H1 (cell line): ENCODE data around the gene BYSL. TPM values are rescaled to one million over a fixed set of nuclear protein-coding genes. Genes with fewer than 3 reads are reported as not detected.
A peak's percentile ranks its signal among the peaks of the same experiment; 100 is the strongest.

Experiments used
- CTCF ChIA-PET: fragments of 300-600 bp; sonication (Branson Sonifier 250); formaldehyde crosslinking; loops from one replicate; lab custom pipeline; 2021; ENCODE audit not compliant: partially characterized antibody; lab: Charles Lee
- POLR2A ChIA-PET: fragments of 300-600 bp; sonication (Branson Sonifier 250); formaldehyde crosslinking; loops from one replicate; lab custom pipeline; 2021; ENCODE audit warnings: inconsistent platforms; ENCODE audit not compliant: partially characterized antibody; lab: Charles Lee
- DNase-seq, 2 experiments: peaks; one replicate each; pipeline versions ENCODE4 v3.0.0 to v3.0.0-alpha.2; 2010 to 2022; ENCODE audit warnings: low spot score in 2 of 2, low read depth in 1 of 2, mixed read lengths in 1 of 2
- FAIRE-seq: peaks from 2 replicates; lab custom pipeline; 2011; peaks lifted over from hg19 to GRCh38; lab: Jason Lieb, UNC
- H2AFZ ChIP-seq: 2 replicates; pipeline ENCODE4 v1.8.1; 2012; ENCODE audit warnings: low read length, inconsistent platforms
- H2AK5ac ChIP-seq: 2 replicates; pipeline ENCODE4 v1.6.1; 2013; ENCODE audit warnings: low read depth, low read length
- H2BK120ac ChIP-seq: replicated peaks from 2 replicates; pipeline ENCODE3; 2013; ENCODE audit warnings: low read depth, low read length, inconsistent platforms
- H2BK12ac ChIP-seq: 2 replicates; pipeline ENCODE4 v1.6.1; 2013; ENCODE audit warnings: low read depth, low read length
- H2BK15ac ChIP-seq: 2 replicates; pipeline ENCODE4 v1.6.1; 2013; ENCODE audit warnings: low read length
- H2BK20ac ChIP-seq: 2 replicates; pipeline ENCODE4 v1.6.1; 2013; ENCODE audit warnings: low read length
- H2BK5ac ChIP-seq: 2 replicates; pipeline ENCODE4 v1.6.1; 2013; ENCODE audit warnings: low read depth, low read length
- H3K14ac ChIP-seq: 2 replicates; pipeline ENCODE4 v1.6.1; 2013; ENCODE audit warnings: inconsistent platforms; ENCODE audit not compliant: insufficient read length
- H3K18ac ChIP-seq: 2 replicates; pipeline ENCODE4 v1.6.1; 2013; ENCODE audit warnings: low read length; ENCODE audit errors: extremely low read depth
- H3K23ac ChIP-seq: 2 replicates; pipeline ENCODE4 v1.6.1; 2013; ENCODE audit warnings: inconsistent platforms; ENCODE audit not compliant: insufficient read length
- H3K23me2 ChIP-seq: 2 replicates; pipeline ENCODE4 v1.6.1; 2013; ENCODE audit warnings: low read depth, low read length
- H3K27ac ChIP-seq: 2 replicates; pipeline ENCODE4 v1.6.1; 2011; ENCODE audit warnings: low read depth, low read length, inconsistent platforms
- H3K27me3 ChIP-seq, 4 experiments: replicated peaks in 1 of 4; 1 replicate in 1 of 4; 2 replicates in 3 of 4; pipeline versions ENCODE4 v1.6.1 to v1.8.1; 2011 to 2013; ENCODE audit warnings: low read length in 3 of 4, mild to moderate bottlenecking in 3 of 4, inconsistent platforms in 2 of 4, mixed read lengths in 2 of 4, moderate library complexity in 1 of 4; ENCODE audit not compliant: control insufficient read depth in 3 of 4, insufficient read depth in 3 of 4; ENCODE audit errors: extremely low read depth in 1 of 4
- H3K36me3 ChIP-seq, 4 experiments: 2 replicates each; pipeline versions ENCODE4 v1.6.1 to v1.8.1; 2011 to 2013; ENCODE audit warnings: mild to moderate bottlenecking in 4 of 4, low read length in 3 of 4, moderate library complexity in 2 of 4, control low read depth in 1 of 4, inconsistent platforms in 1 of 4; ENCODE audit not compliant: insufficient read depth in 4 of 4, control insufficient read depth in 2 of 4
- H3K4ac ChIP-seq: replicated peaks from 2 replicates; pipeline ENCODE3; 2013; ENCODE audit warnings: low read length, low read depth, mixed read lengths, inconsistent platforms; ENCODE audit not compliant: insufficient read length
- H3K4me1 ChIP-seq, 4 experiments: replicated peaks in 1 of 4; 1 replicate in 1 of 4; 2 replicates in 3 of 4; pipeline versions ENCODE4 v1.6.1 to v1.8.1; 2011 to 2013; ENCODE audit warnings: low read length in 3 of 4, inconsistent platforms in 2 of 4, mixed read lengths in 1 of 4; ENCODE audit not compliant: insufficient read depth in 4 of 4, control insufficient read depth in 3 of 4
- H3K4me2 ChIP-seq, 2 experiments: 2 replicates each; pipeline versions ENCODE4 v1.6.1 to v1.8.1; 2011 to 2013; ENCODE audit warnings: low read depth in 2 of 2, low read length in 2 of 2, control low read depth in 1 of 2, inconsistent platforms in 1 of 2, mild to moderate bottlenecking in 1 of 2; ENCODE audit not compliant: insufficient read depth in 1 of 2
- H3K4me3 ChIP-seq, 4 experiments: fragments of 200-600, 300-600 bp in 1 of 4; sonication (generic), shearing (Covaris generic), sonication (Bioruptor Twin) in 1 of 4; 2 replicates each; pipeline versions ENCODE4 v1.5.1 to v1.8.1; 2011 to 2016; ENCODE audit warnings: low read length in 4 of 4, low read depth in 3 of 4, control low read depth in 2 of 4, inconsistent platforms in 2 of 4, mild to moderate bottlenecking in 2 of 4, mixed read lengths in 1 of 4, moderate library complexity in 1 of 4; ENCODE audit not compliant: insufficient read depth in 2 of 4; ENCODE audit errors: extremely low read depth in 1 of 4
- H3K56ac ChIP-seq: replicated peaks from 2 replicates; pipeline ENCODE3; 2013; ENCODE audit warnings: low read depth, mild to moderate bottlenecking, mixed read lengths, low read length, inconsistent platforms; ENCODE audit not compliant: insufficient read length
- H3K79me1 ChIP-seq: 2 replicates; pipeline ENCODE4 v1.6.1; 2013; ENCODE audit warnings: low read depth, low read length, control low read depth
- H3K79me2 ChIP-seq, 2 experiments: 2 replicates each; pipeline versions ENCODE4 v1.6.1 to v1.8.1; 2012 to 2013; ENCODE audit warnings: low read length in 2 of 2, mild to moderate bottlenecking in 2 of 2, inconsistent platforms in 1 of 2; ENCODE audit not compliant: insufficient read depth in 2 of 2, control insufficient read depth in 1 of 2
- H3K9ac ChIP-seq, 4 experiments: replicated peaks in 1 of 4; 1 replicate in 1 of 4; 2 replicates in 3 of 4; pipeline versions ENCODE4 v1.6.1 to v1.8.1; 2011 to 2013; ENCODE audit warnings: low read depth in 3 of 4, low read length in 3 of 4, control low read depth in 2 of 4, mild to moderate bottlenecking in 2 of 4, moderate library complexity in 2 of 4, inconsistent platforms in 1 of 4; ENCODE audit errors: extremely low read depth in 1 of 4
- H3K9me3 ChIP-seq, 2 experiments: 2 replicates each; pipeline versions ENCODE4 v1.6.1 to v1.8.1; 2012 to 2013; ENCODE audit warnings: mild to moderate bottlenecking in 2 of 2, moderate library complexity in 2 of 2, control low read depth in 1 of 2, inconsistent platforms in 1 of 2, low read depth in 1 of 2, low read length in 1 of 2, mixed read lengths in 1 of 2; ENCODE audit not compliant: insufficient read depth in 2 of 2
- H4K20me1 ChIP-seq, 2 experiments: replicated peaks in 1 of 2; 2 replicates each; pipeline versions ENCODE3 to v1.8.1; 2011 to 2013; ENCODE audit warnings: inconsistent platforms in 2 of 2, low read length in 2 of 2, mild to moderate bottlenecking in 1 of 2; ENCODE audit not compliant: insufficient read depth in 2 of 2, control insufficient read depth in 1 of 2
- H4K5ac ChIP-seq: 2 replicates; pipeline ENCODE4 v1.6.1; 2013; ENCODE audit warnings: low read length, low read depth, mixed read lengths, inconsistent platforms; ENCODE audit not compliant: insufficient read length
- H4K8ac ChIP-seq: 2 replicates; pipeline ENCODE4 v1.8.0; 2013; ENCODE audit warnings: mild to moderate bottlenecking, moderate library complexity, low read length, inconsistent platforms; ENCODE audit not compliant: insufficient read depth; ENCODE audit errors: extremely low read depth
- H4K91ac ChIP-seq: replicated peaks from 2 replicates; pipeline ENCODE3; 2013; ENCODE audit warnings: low read length, mixed read lengths, inconsistent platforms; ENCODE audit not compliant: insufficient read length
- ASH2L ChIP-seq: fragments of 200-600, 300-600 bp; sonication (generic); IDR thresholded peaks from one replicate; pipeline ENCODE4 v1.7.1; 2017; ENCODE audit warnings: low read length
- CBX8 ChIP-seq: fragments of 300-800, 300-1000 bp; sonication (generic); IDR thresholded peaks from 2 replicates; pipeline ENCODE4 v1.7.1; 2016; ENCODE audit warnings: low read depth, low read length, borderline replicate concordance
- EP300 ChIP-seq, 2 experiments: IDR thresholded peaks; 1 replicate in 1 of 2; 2 replicates in 1 of 2; pipeline ENCODE4 v1.6.1; 2011 to 2012; ENCODE audit warnings: low read depth in 2 of 2, low read length in 2 of 2, mild to moderate bottlenecking in 2 of 2, borderline replicate concordance in 1 of 2, inconsistent platforms in 1 of 2, moderate library complexity in 1 of 2
- GABPA ChIP-seq: IDR thresholded peaks from 2 replicates; pipeline ENCODE4 v1.6.1; 2011; ENCODE audit warnings: mild to moderate bottlenecking, low read length, moderate library complexity, borderline replicate concordance; ENCODE audit not compliant: insufficient read depth
- RAD21 ChIP-seq, 2 experiments: IDR thresholded peaks in 1 of 2; conservative IDR thresholded peaks in 1 of 2; 2 replicates each; pipeline ENCODE4 v1.6.1; 2011; ENCODE audit warnings: low read depth in 2 of 2, low read length in 2 of 2, improper control_type of control experiment in 1 of 2, inconsistent platforms in 1 of 2, mild to moderate bottlenecking in 1 of 2, moderate library complexity in 1 of 2
- SRF ChIP-seq: IDR thresholded peaks from 2 replicates; pipeline ENCODE4 v1.6.1; 2011; ENCODE audit warnings: mild to moderate bottlenecking, low read depth, low read length, moderate library complexity
- TAF7 ChIP-seq: optimal IDR thresholded peaks from 2 replicates; pipeline ENCODE3; 2011; ENCODE audit warnings: low read depth, mild to moderate bottlenecking, inconsistent platforms, low read length, moderate library complexity, borderline replicate concordance
- YY1 ChIP-seq: IDR thresholded peaks from 2 replicates; pipeline ENCODE4 v1.6.1; 2011; ENCODE audit warnings: low read depth, mild to moderate bottlenecking, low read length
- WGBS, 2 experiments: shearing (Covaris generic) in 1 of 2; methylation state at CpG; one replicate each; pipeline versions ENCODE4 v1.1.6 to v1.1.7; 2013 to 2015; ENCODE audit warnings: low lambda C conversion rate in 2 of 2, mixed read lengths in 2 of 2, inconsistent platforms in 1 of 2, low coverage in 1 of 2, missing lambda C conversion rate in 1 of 2; ENCODE audit not compliant: insufficient replicate concordance in 2 of 2, insufficient coverage in 1 of 2, insufficient read length in 1 of 2; ENCODE audit errors: extremely low coverage in 1 of 2, missing lambda C conversion rate in 1 of 2; 5-methylcytosine and 5-hydroxymethylcytosine counted together
- polyA plus RNA-seq, 7 experiments: library from polyadenylated mRNA; depleted of rRNA in 3 of 7; stranded (reverse) in 5 of 7; unstranded in 2 of 7; fragments of >200 nt in 5 of 7; fragments of 200-250 nt in 2 of 7; gene quantifications; 1 replicate in 5 of 7; 2 replicates in 1 of 7; 4 replicates in 1 of 7; pipeline versions ENCODE4 v1.2.1 to v1.2.3, GENCODE V29; 2011 to 2013; ENCODE audit warnings: missing spikeins in 2 of 7, mixed read lengths in 2 of 7
- total RNA-seq: library from RNA; stranded (reverse); fragmentation: NEBNext Ultra II Directional; extraction: Animal tissue kit (Norgen Biotek cat#: 25700); gene quantifications from 2 replicates; pipeline ENCODE4 v1.2.1, GENCODE V29; 2021
- TF ChIP-seq, protein P1 (sequence below): IDR thresholded peaks from 2 replicates; pipeline ENCODE4 v1.6.1; 2012; ENCODE audit warnings: low read length, inconsistent platforms

BYSL gene
- total and polyA plus RNA-seq, 2 of the 8 experiments (the other 6 are each of a cell fraction or from before 2014, with no cell fraction given) = 37.3 to 49.2 TPM

DNA sequence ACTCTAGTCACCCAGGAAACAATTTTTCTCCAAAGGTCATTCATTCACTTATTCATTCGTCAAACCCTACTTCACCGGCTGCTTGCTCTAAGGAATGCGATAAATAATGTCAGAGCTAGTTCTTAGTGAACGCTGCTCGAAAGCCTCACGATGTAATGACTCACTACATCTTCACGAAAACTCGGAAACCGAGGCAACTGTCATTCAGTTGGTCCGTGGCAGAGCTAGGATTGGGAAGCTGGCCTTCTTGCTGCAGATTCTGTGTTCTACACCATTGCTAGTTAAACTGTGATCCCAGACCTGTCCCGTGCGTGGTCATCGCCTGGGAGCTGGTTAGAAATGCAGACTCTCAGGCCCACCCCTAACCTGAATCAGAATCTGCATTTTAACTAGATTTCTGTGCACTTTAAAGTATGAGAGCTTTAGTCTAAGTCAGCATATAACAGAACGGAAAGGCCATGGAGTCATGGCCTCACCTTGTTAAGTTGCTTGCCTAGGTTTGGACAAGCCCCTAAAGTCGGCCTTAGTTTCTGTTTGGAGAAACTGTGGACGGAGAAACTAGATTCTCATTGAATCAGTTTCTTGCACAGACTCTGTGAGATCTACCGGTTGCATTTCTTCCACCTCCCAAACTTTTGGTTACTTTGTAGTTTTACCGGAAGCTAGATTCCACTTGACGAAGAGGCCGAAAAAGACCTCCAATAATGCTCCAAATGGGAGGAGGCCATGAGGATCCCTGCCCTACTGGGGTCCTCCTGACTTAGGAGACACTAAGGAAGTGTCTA, 21.0 kb downstream of the BYSL start:
- Histone ChIP-seq H2BK15ac (no peak overlapping the region; the same call in 1 of the 2 replicates), H3K79me1 (peaks cover 2% of the 10 kb centered on the region; the same call in 1 of the 2 replicates), H4K91ac (peak overlapping the region; percentile 29), H3K4me2 (peak overlapping the region; percentile 98 to 99), H3K27ac (no peak overlapping the region), H3K14ac (no peak overlapping the region), H2BK5ac (no peak overlapping the region), H2BK20ac (no peak overlapping the region), H3K36me3 (peaks cover 0 to 2% (median 0%) of the 10 kb centered on the region in 4 experiments; a peak in 1 of 8 replicates), H3K4ac (peak overlapping the region; percentile 1), H3K4me1 (peaks cover 6 to 28% (median 23%) of the 10 kb centered on the region in 4 experiments), H3K56ac (no peak overlapping the region), H2BK120ac (no peak overlapping the region), H4K8ac (no peak overlapping the region), H3K23ac (no peak overlapping the region), H3K23me2 (peaks cover 17% of the 10 kb centered on the region), H2AK5ac (no peak overlapping the region), H3K9me3 (no peaks in the 10 kb centered on the region), H3K27me3 (no peaks in the 10 kb centered on the region), H3K18ac (peak overlapping the region; percentile 41), H3K79me2 (peaks cover 0 to 9% of the 10 kb centered on the region in 2 experiments; a peak in 1 of 4 replicates), H3K4me3 (peak overlapping the region; percentile 69 to 91 (median 84)), H3K9ac (no peak overlapping the region; a peak in 3 of 7 replicates), H4K5ac (peak overlapping the region; percentile 24), H4K20me1 (no peaks in the 10 kb centered on the region), H2AFZ (peak overlapping the region; percentile 97), H2BK12ac (peak overlapping the region; percentile 13; the same call in 1 of the 2 replicates)
- ChIA-PET POLR2A (interaction anchor here (0.7 to 16.6 kb wide), 9 partner anchors 8 to 103 kb away, joined by 3 to 235 read pairs (median 4); partner anchors contain the start of genes BYSL, MED20 and TAF8), CTCF (interaction anchor here (0.7 to 13.7 kb wide), 6 partner anchors 9 to 156 kb away, joined by 3 to 219 read pairs (median 7); partner anchors contain the start of genes BYSL and MED20)
- DNase-seq = no peak
- no peak for FAIRE-seq
- 54% methylated on average over 20 of the region's 20 CpGs; no CpG with 5 or more reads in 1 of the 2 experiments for WGBS, 2 experiments
- TF ChIP-seq ASH2L (no peak), CBX8 (no peak), SRF (no peak), TAF7 (no peak), EP300 (IDR thresholded peaks at IDR 0.05; ENCODE audit: borderline replicate concordance in 1 of 2, low read depth in 2 of 2, low read length in 2 of 2) (no peak), RAD21 (IDR thresholded peaks at IDR 0.05 in 1 of 2, conservative IDR thresholded peaks at IDR 0.05 in 1 of 2; ENCODE audit: low read depth in 2 of 2, low read length in 2 of 2) (no peak), YY1 (no peak), GABPA (no peak)
- TF ChIP-seq, protein P1, sequence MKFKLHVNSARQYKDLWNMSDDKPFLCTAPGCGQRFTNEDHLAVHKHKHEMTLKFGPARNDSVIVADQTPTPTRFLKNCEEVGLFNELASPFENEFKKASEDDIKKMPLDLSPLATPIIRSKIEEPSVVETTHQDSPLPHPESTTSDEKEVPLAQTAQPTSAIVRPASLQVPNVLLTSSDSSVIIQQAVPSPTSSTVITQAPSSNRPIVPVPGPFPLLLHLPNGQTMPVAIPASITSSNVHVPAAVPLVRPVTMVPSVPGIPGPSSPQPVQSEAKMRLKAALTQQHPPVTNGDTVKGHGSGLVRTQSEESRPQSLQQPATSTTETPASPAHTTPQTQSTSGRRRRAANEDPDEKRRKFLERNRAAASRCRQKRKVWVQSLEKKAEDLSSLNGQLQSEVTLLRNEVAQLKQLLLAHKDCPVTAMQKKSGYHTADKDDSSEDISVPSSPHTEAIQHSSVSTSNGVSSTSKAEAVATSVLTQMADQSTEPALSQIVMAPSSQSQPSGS = no peak
